Measurements from ENCODE around the gene PCGF2.

Gene PCGF2

GRCh38 chr17:38751144-38751807 lies 3.1 kb upstream of the PCGF2 start:
- peak in 1 of 2 donors; percentile 25 for DNase-seq

DNA sequence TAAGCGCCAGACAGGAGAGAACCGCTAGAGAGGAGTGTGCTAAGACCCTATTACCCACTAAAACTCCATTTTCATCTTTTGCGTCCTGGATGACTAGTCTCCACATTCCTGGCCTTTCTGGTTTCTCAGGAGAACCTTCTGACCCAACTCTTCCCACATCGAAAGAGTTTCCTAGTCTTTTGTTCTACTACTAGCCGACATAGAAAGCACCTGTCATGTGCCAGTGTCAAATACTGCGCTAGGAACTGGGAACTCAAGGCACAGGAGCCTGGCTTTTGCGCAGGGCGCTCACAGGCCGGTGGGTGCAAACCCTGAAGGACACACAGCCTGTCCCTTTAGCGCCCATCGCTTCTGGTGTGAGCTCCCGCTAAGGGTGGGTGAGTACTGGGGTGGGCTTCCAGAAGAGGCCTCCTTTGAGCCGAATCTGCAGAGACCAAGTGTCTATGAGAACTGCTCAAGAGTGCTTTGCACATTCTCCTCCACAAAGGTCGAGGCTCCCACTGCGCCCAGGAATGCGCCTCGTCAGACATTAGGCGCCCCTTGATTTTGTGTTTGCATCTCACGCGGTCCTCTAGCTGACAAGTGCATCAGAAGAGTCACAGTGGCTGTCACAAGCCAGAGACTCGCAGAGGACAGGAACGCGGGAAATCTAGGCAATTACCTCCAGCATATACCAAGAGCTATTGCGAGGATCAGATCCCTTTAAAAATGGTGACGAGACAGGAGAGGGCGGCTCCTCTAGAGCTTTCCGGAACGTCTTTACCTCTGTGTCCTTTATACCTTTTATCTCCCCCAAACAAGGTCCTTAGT lies 2.4 kb upstream of the PCGF2 start:
- DNase-seq = peak in 1 of 2 donors; percentile 25

DNA sequence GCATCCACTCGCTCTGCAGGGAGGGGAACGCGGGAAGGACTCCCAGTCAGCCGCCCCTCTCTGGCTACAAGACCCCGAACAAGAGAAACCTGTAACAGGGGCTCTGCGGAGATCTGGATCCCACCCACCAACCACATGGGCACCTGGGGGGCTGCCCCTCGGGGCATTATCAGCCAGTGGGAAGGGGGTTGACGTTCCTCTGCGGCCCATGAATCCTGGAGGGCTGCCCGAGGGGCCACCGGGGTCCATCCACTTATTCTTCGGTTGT lies 1.8 kb upstream of the PCGF2 start:
- no peak for DNase-seq

DNA sequence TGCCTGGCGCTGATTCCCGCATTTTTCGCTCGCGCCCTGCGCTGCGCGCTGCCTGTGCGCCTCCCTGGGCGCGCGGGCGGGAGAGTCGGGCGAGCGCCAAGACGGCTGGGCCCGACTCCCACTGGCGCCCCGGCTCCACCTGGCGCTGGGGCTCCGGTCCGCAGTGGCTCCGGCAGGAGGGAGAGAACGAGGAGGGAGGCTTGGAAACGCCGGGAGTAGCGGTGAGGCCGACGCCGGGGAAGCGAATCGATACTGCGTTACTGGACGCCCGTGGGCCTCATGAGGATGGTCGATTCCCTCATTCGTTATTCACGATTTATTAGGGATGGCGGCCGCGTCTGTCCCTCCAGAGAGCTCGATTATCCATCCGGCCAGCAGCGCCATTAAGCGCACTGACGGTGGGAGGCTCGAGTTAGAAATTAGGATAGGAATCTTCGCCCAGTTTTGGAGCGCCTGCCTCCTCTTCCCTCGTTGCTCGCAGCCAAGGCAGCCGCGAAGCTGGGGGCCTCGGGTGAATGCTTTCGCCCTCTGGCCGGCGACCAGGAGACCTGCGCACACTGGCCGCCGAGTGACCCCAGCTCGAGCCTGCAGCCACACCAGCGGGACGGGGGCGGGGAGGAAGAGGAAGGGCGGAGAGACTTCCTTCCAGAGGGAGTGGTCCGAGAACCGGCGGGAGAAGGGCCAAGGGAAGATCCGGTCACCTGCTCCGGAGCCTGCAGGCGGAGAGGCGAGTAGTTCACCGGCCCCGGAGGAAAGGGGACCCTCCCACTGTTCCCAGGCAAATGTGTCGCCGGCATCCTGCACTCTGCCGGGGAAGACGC lies 1.3 kb upstream of the PCGF2 start:
- DNase-seq = peak; percentile 83

- DNase-seq = no peak
These were observed 721 bp upstream of the PCGF2 start for GRCh38 chr17:38748892-38749222.

- DNase-seq = no peak
These were observed 530 bp downstream of the PCGF2 start for GRCh38 chr17:38747463-38748148.

GRCh38 chr17:38746849-38747462 lies 1.2 kb downstream of the PCGF2 start:
- DNase-seq = no peak

DNA sequence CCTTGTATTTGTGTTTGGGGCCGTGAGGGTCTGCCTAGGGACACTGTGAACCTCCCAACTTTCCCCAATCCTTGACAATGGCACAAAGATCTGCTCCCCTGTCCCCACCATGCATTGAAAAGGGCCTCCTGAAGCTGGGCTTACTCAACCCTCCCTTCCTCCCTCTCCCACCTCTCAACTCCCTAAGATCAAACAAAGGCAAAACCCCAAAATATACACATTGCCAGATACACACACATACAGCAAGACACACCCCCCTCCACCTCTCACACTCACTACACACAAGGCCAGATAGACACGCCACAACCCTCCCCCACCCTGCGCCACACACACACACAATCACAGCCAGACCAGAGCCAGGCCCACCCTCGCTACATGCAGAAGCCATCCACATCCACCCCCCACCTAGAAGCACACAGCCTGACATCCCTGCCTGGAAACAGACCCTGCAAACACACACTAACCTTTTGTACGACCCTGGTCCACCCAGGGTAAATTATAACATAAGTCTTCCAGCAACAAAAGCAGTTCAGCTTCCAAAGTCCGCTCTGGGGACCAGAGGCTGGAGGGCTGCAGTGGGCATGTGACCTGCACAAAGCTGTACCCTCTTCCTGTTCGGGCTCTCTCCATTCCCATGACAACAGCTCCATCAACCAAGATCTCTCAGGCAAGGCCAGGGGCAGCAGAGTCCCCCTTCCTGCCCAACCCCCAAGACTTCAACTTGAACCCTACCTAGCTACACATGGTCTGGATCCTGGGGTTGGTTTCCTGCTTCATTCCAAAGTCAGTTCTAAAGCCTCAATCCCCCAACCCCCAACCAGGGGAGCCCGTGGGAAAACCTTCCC lies 1.9 kb downstream of the PCGF2 start:
- no peak for DNase-seq

DNA sequence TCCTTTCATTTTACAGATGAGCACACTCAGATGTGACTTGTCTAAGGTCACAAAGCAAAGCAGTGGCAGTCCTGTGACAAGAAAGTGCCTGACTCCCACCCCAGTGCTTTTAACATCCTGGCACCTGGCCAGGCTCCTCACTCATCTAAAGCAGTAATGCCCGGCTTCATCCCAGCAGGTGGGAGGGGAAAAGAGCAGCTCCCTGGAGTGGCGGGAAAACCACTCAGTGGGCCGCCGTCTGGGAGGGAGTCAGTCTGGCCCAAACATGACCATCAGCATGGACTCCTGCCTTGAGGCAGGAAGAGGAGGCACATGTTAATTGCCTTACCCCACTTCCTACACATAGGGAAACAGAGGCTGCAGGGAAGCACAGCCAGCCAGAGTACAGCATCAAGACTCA lies 2.6 kb downstream of the PCGF2 start:
- DNase-seq = no peak

DNA sequence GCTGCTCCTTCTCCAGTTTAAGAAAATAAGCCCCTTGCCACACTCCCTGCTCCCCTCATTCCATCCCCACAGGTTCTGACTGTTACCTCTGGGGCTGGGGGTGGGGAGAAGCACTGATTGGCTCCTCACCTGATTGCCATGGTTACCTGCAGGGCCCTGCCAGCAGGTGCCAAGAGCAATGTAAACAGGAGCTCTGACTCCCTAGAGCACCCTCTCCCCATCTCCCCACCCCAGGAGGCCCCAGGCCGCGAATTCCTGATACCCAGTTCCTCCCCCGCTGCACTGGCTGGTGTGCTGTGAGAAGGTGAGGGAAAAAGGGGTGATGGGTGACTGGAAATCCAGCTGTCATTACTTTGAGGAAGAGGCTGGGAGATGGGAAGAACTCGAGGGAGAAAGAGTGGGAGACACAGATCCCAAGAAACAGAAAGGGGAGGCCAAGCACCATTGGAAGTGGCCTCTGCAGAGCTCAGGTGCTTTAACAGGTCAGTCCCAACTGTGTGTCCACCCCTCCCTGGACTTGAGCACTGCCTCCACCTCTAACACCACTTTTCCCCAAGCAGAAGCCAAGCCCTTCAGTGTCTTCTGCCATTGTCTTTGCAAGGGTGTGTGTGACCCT lies 4.5 kb downstream of the PCGF2 start:
- no peak for DNase-seq

DNA sequence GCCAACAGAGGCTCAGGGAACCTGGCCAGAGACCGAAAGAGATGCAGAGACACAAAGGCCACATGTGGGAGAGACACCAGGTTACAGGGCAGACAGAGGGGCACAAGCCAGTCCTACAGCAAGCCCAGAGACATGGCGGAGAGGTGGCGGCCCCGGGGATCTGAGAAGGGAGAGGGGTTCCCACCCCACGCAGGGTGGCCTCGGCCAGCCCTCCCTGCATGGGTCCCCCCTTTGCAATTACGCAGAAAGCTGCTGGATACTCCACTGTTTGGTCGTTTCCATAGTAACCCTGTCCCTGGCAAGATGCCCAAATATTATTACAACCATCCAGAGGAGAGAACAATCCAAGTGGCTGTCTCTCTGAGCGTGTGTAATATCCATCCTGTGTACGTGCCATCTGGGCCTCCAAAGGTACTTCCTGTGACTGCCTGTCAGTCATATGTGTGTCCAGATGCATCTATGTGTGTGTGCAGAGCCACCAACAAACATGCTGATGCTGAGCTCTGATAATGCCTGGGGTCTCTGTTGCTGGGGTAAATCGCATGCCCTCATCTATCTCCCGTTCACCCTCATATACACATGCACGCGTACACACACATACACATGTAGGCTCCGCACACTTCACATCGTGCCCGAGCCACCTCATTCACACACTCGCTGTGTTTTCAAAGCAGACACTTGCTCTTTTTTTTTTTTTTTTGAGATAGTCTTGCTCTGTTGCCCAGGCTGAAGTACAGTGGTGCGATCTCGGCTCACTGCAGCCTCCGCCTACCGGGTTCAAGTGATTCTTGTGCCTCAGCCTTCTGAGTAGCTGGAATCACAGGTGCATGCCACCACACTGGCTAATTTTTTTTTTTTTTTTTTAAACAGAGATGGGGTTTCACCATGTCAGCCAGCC lies 5.5 kb downstream of the PCGF2 start:
- peak in 1 of 2 donors; percentile 31 for DNase-seq

DNA sequence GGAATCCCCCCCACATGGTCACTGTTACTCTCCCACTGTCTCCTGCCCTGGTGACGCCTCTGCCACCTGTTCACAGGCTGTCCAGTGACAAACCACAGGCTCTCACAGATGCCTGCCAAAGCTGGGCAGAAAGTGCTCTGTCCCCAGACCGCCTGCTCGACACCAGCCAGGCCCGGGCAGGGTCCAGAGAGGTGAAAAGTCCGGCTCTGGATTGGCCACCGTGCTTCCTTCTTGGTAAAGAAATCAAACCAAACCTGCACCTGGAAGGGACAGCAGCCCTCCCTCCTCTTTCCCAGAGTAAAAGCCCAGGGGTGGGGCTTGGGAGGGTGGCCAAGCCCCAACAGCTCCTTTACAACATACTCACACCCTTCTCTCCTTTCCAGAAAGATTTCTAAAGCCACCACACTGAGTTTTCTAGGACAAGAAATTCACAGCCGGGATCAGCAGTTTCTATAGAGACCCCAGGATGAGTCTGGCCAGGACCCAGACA lies 6.2 kb downstream of the PCGF2 start:
- DNase-seq = no peak

DNA sequence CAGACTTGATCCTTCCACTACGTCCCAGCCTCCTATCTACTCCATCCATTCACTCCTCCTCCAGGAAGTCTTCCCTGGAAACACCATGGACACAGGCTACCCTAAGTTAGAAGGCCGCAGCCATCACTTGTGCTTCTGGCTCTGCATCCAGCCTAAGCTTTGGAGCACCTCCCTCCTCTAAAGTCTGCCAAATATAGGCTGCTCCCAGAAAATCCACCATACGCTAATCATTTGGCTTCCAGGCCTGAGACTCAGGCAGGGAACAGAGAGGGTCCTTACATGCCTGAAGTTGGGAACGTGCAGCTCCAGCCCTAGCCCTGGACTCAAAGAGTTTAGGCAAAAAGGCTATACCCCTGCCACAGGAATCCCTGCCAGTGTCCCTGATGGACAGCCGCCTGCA lies 6.7 kb downstream of the PCGF2 start:
- no peak for DNase-seq

- no peak for DNase-seq
These were observed 7.3 kb downstream of the PCGF2 start for GRCh38 chr17:38740806-38741205.

- DNase-seq = no peak
These were observed 8.1 kb downstream of the PCGF2 start for GRCh38 chr17:38740044-38740443.

DNA sequence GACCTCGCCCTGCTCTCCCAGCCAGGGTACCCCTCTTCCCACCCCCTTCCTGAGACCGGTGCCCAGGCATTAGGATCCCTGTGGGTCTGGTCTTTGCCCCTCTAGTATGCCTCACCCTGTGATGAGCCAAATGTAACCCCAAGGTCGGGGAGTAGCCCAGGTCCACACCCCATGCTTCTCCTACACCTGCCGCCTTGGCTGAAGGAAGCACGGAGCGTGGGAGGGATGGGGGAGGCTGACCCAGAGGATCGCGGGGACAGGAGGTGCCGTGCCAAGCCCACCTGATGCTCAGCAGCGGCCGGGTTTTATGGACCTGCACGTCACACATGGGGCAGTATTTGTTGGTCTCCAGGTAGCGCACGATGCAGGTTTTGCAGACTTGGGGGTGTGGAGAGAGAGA lies 8.8 kb downstream of the PCGF2 start:
- no peak for DNase-seq

DNA sequence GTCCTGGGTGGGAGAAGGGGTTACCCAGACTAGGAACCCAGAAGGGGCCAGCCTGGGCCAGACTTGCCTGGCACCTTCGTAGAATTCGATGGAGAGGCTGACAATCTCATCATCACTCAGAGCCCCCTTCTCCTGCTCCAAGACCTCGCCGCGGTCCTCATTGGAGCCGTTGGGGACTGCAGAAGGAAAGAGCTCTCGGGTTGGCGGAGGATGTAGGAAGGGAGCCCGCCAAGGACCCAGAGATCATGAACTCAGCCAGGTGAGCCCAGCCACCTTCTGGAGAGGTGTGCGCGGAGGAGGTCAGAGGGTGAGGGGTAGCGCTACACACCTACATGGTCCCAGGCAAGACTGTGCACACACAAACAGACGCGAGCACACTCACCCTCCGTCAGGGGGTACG lies 9.4 kb downstream of the PCGF2 start:
- DNase-seq = no peak

DNA sequence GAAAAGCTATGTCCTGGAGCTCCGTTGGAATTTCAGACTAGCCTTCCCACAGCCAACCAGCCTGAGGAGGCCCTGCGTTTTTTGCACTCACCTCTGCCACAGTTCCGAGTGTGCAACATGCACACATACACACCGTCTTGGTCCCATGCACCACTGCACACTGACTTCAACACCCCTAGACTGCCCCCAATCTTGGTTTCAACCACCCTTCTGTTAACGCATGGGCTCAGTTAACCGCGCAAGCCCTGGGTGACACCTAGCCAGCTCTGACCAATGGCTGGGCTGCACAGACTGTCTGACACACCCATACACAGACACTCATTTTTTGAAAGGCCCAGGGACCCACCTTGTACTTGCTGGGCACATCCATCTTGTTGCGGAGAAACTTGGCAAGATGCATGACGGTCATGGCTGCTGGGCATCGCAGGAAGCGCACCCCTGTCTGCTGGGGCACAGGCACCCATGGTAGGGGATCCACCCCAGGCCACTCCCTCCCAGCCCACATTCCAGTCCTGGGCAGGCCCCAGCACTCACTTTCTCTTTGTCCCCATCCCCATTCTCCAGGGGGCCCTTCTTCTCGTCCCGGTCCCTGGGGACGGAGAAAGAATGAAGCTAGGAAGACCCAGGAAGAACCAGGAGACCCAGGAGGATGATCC lies 10.0 kb downstream of the PCGF2 start:
- no peak for DNase-seq

Measured in inflammatory macrophage (primary cell).